Esophagus muscularis mucosa (tissue), 4 donors: ENCODE data around the gene CEP112. TPM values are rescaled to one million over a fixed set of nuclear protein-coding genes. Genes with fewer than 3 reads are reported as not detected.
"Not testable (repeated sequence)": the region's sequence is repeated elsewhere in the genome, so short reads cannot be mapped to it uniquely, and the experiment has no call there.

ENCODE experiments used
- DNase-seq: peaks from one replicate; pipeline ENCODE4 v3.0.0-alpha.2; 2017; ENCODE audit errors: extremely low spot score
- H3K27ac ChIP-seq, 4 donors: fragments of 200-600 bp; sonication (generic); replicated peaks in 1 of 4; 1 replicate in 3 of 4; 2 replicates in 1 of 4; pipeline ENCODE4 v1.5.1; 2016 to 2019; ENCODE audit warnings: mild to moderate bottlenecking in 1 of 4
- H3K27me3 ChIP-seq, 4 donors: fragments of 200-600 bp; sonication (generic); one replicate each; pipeline versions ENCODE4 v1.5.1 to v1.6.0; 2016 to 2019
- H3K36me3 ChIP-seq, 4 donors: fragments of 200-600 bp; sonication (generic); one replicate each; pipeline ENCODE4 v1.5.1; 2016 to 2019
- H3K4me1 ChIP-seq, 4 donors: fragments of 200-600 bp; sonication (generic); one replicate each; pipeline ENCODE4 v1.5.1; 2016 to 2019
- H3K4me3 ChIP-seq, 4 donors: fragments of 200-600 bp; sonication (generic); 1 replicate in 2 of 4; 2 replicates in 2 of 4; pipeline ENCODE4 v1.5.1; 2016 to 2019; ENCODE audit warnings: mild to moderate bottlenecking in 4 of 4, moderate library complexity in 1 of 4
- H3K9me3 ChIP-seq, 4 donors: fragments of 200-600 bp; sonication (generic); 1 replicate in 3 of 4; 2 replicates in 1 of 4; pipeline ENCODE4 v1.5.1; 2016 to 2019
- EP300 ChIP-seq: sonication (generic); formaldehyde crosslinking; IDR thresholded peaks from one replicate; pipeline ENCODE4 v1.6.1; 2017; ENCODE audit warnings: antibody characterized with exemption
- POLR2A ChIP-seq: fragments of 450-650 bp; IDR thresholded peaks from one replicate; pipeline ENCODE4 v1.6.1; 2017; ENCODE audit warnings: antibody characterized with exemption, moderate library complexity, mild to moderate bottlenecking, low read depth
- POLR2AphosphoS5 ChIP-seq, 2 donors: sonication (generic); formaldehyde crosslinking; IDR thresholded peaks; one replicate each; pipeline ENCODE4 v1.6.1; 2017; ENCODE audit warnings: antibody characterized with exemption in 2 of 2
- WGBS: methylation state at CpG from one replicate; pipeline ENCODE4 v1.1.5; 2018; 5-methylcytosine and 5-hydroxymethylcytosine counted together
- intact Hi-C: fragments of 100-400 bp; cut with DNase I; formaldehyde crosslinking; loops from one replicate; pipeline ENCODE4 v1.15.1; 2023
- total RNA-seq, 4 donors: library from RNA; depleted of rRNA; stranded (reverse); fragments of >200 nt; gene quantifications; one replicate each; pipeline versions ENCODE4 v1.1.0 to v1.2.1, GENCODE V29; 2016
- TF ChIP-seq, protein P1 (sequence below), 3 experiments: fragments of 200-600 bp in 2 of 3; fragments of 450-650 bp in 1 of 3; sonication (generic) in 2 of 3; IDR thresholded peaks; one replicate each; pipeline ENCODE4 v1.5.1; 2017 to 2019; ENCODE audit warnings: antibody characterized with exemption in 3 of 3, mild to moderate bottlenecking in 2 of 3, moderate library complexity in 1 of 3

Gene CEP112
- total RNA-seq, 4 donors from 2014 or later: 17.0 to 24.7 (median 23.2) TPM

- no peaks in the 10 kb centered on the region for H3K36me3 ChIP-seq
- H3K9me3 ChIP-seq: peaks cover 0 to 23% (median 15%) of the 10 kb centered on the region in 4 donors
- 85% methylated on average over 2 of the region's 2 CpGs for WGBS
- no peaks in the 10 kb centered on the region for H3K4me1 ChIP-seq
- TF ChIP-seq POLR2AphosphoS5 (IDR thresholded peaks at IDR 0.05) (no peak), POLR2A (no peak), EP300 (no peak)
- TF ChIP-seq, protein P1, sequence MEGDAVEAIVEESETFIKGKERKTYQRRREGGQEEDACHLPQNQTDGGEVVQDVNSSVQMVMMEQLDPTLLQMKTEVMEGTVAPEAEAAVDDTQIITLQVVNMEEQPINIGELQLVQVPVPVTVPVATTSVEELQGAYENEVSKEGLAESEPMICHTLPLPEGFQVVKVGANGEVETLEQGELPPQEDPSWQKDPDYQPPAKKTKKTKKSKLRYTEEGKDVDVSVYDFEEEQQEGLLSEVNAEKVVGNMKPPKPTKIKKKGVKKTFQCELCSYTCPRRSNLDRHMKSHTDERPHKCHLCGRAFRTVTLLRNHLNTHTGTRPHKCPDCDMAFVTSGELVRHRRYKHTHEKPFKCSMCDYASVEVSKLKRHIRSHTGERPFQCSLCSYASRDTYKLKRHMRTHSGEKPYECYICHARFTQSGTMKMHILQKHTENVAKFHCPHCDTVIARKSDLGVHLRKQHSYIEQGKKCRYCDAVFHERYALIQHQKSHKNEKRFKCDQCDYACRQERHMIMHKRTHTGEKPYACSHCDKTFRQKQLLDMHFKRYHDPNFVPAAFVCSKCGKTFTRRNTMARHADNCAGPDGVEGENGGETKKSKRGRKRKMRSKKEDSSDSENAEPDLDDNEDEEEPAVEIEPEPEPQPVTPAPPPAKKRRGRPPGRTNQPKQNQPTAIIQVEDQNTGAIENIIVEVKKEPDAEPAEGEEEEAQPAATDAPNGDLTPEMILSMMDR (IDR thresholded peaks at IDR 0.05): no peak
- intact Hi-C loops: no loop called here
- no peak overlapping the region for H3K4me3 ChIP-seq
- H3K27me3 ChIP-seq: no peaks in the 10 kb centered on the region
- no peak for DNase-seq
- H3K27ac ChIP-seq: no peak overlapping the region
Measured at GRCh38 chr17:65830356-65830755, 361.6 kb downstream of the CEP112 start.

DNA sequence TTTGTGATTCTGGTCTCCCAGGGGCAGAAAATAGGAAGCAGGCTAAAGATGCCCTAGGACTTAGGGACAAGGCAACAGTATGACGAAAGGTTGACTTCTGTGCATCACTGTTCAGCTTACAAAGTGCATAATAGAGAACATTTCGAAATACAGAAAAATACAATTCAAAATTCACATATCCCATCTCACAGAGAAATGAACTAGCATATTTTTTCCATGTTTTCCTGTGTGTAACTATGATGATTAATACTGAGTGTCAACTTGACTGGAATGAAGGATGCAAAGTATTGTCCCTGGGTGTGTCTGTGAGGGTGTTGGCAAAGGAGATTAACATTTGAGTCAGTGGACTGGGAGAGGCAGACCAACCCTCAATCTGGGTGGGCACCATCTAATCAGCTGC lies 365.4 kb downstream of the CEP112 start:
- DNase-seq, H3K27ac ChIP-seq, H3K36me3 ChIP-seq, H3K4me3 ChIP-seq, H3K4me1 ChIP-seq, H3K9me3 ChIP-seq, H3K27me3 ChIP-seq, intact Hi-C loops: not testable (repeated sequence)
- WGBS: 91% methylated on average over 2 of the region's 2 CpGs

GRCh38 chr17:65824901-65825300 lies 367.0 kb downstream of the CEP112 start:
- no peak for DNase-seq
- no peak overlapping the region for H3K27ac ChIP-seq
- TF ChIP-seq POLR2A (no peak), POLR2AphosphoS5 (IDR thresholded peaks at IDR 0.05) (no peak), EP300 (no peak)
- TF ChIP-seq, protein P1 (IDR thresholded peaks at IDR 0.05): no peak
- peaks cover 0 to 4% (median 0%) of the 10 kb centered on the region in 4 donors for H3K9me3 ChIP-seq
- no peaks in the 10 kb centered on the region for H3K4me1 ChIP-seq
- 83% methylated on average over 1 of the region's 1 CpG for WGBS
- H3K27me3 ChIP-seq: no peaks in the 10 kb centered on the region
- H3K4me3 ChIP-seq: no peak overlapping the region
- H3K36me3 ChIP-seq: no peaks in the 10 kb centered on the region
- intact Hi-C loops: no loop called here

GRCh38 chr17:65823713-65824112 lies 368.2 kb downstream of the CEP112 start:
- intact Hi-C loops: no loop called here
- TF ChIP-seq POLR2A: no peak
- no peak for TF ChIP-seq POLR2AphosphoS5 (IDR thresholded peaks at IDR 0.05)
- TF ChIP-seq, protein P1 (IDR thresholded peaks at IDR 0.05): no peak
- TF ChIP-seq EP300: no peak
- Histone ChIP-seq H3K4me3 (no peak overlapping the region), H3K9me3 (peaks cover 0 to 4% (median 0%) of the 10 kb centered on the region in 4 donors), H3K4me1 (no peaks in the 10 kb centered on the region), H3K36me3 (no peaks in the 10 kb centered on the region), H3K27me3 (no peaks in the 10 kb centered on the region), H3K27ac (no peak overlapping the region)
- no peak for DNase-seq

- no peaks in the 10 kb centered on the region for H3K36me3 ChIP-seq
- 75% methylated on average over 2 of the region's 2 CpGs for WGBS
- DNase-seq: no peak
- no peak overlapping the region for H3K4me3 ChIP-seq
- intact Hi-C loops: no loop called here
- no peak overlapping the region for H3K27ac ChIP-seq
- H3K9me3 ChIP-seq: no peaks in the 10 kb centered on the region
- no peaks in the 10 kb centered on the region for H3K4me1 ChIP-seq
- H3K27me3 ChIP-seq: no peaks in the 10 kb centered on the region
- no peak for TF ChIP-seq EP300
- TF ChIP-seq POLR2A: no peak
- no peak for TF ChIP-seq POLR2AphosphoS5 (IDR thresholded peaks at IDR 0.05)
- TF ChIP-seq, protein P1 (IDR thresholded peaks at IDR 0.05): no peak
Measured at GRCh38 chr17:65820811-65821210, 371.1 kb downstream of the CEP112 start.
